OCI-LY1 (cell line): Measurements from ENCODE around the gene PLEKHJ1.

ENCODE experiments used
- CTCF ChIP-seq: fragments of 200-600 bp; sonication (generic), shearing (Covaris generic); IDR thresholded peaks from 2 replicates; pipeline ENCODE4 v1.5.1; 2017; ENCODE audit warnings: mild to moderate bottlenecking, antibody characterized with exemption, low read length, moderate library complexity, mixed read lengths
- EZH2 ChIP-seq: fragments of 200-600 bp; sonication (generic), shearing (Covaris generic); IDR thresholded peaks from 2 replicates; pipeline ENCODE4 v1.8.0; 2017; ENCODE audit warnings: borderline replicate concordance, mixed run types, mild to moderate bottlenecking, antibody characterized with exemption, low read length, moderate library complexity, mixed read lengths

GRCh38 chr19:2242816-2243215, 6.7 kb upstream of the PLEKHJ1 start:
- TF ChIP-seq CTCF = no peak
- TF ChIP-seq EZH2 = no peak
